Activated T-cell treated with anti-CD3 and anti-CD28 coated beads for 4 hours (primary cell): ENCODE data around the gene FAM174C.

Source experiments
- DNase-seq: peaks from one replicate; pipeline ENCODE4 v3.0.0-alpha.2; 2020

The FAM174C gene

DNA sequence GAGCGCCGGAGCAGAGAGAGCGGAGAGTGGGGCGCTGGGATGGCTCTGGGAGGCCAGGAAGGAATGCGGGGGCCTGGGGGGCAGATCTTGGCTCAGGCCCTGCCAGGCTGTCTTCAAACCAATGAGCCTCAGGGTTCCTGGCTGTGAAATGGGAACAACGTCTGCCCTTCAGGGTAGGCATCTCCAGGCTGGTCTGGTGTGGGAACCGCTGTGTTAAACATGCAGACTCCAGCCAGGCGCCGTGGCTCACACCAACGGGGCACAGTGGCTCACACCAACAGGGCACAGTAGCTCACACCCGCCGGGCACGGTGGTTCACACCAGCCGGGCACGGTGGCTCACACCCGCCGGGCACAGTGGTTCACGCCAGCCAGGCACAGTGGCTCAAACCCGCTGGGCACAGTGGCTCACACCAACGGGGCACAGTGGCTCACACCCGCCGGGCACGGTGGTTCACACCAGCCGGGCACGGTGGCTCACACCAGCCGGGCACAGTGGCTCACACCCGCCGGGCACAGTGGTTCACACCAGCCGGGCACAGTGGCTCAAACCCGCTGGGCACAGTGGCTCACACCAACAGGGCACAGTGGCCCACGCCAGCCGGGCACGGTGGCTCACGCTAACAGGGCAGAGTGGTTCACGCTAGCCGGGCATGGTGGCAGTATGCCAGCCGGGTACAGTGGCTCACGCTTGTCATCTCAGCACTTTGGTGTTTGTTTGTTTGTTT is 50.4 kb downstream of the FAM174C start:
- DNase-seq: no peak

DNA sequence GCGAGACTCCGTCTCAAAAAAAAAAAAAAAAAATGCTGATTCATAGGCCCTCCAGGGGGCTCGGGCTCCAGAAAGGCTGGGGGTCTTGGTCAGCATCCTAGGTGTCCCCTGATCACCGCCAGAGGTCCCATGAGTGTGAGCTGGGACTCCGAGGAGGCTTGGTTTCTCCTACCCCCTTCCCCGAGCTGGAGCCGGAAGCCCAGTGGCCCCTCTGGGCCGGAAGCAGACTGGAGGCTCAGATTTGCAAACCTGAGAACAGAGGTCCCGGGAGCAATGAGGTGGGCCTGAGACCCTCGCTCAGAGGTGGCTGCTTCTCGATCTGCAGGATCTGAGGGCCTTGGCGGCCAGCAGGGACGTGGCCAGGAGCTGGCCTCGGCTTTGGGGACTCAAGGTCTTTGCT is 51.8 kb downstream of the FAM174C start:
- no peak for DNase-seq
